ENCODE results near the gene PIP5K1B. TPM values are rescaled to one million over a fixed set of nuclear protein-coding genes. Genes with fewer than 3 reads are reported as not detected.

The PIP5K1B gene
- total RNA-seq: under 1 TPM in 1 of 2 experiments, not detected in 1; 0.12 TPM
- polyA plus RNA-seq: under 1 TPM in 1 of 2 donors, not detected in 1; 0.25 TPM

GRCh38 chr9:68704814-68705530, at the start of gene PIP5K1B:
TSS of gene PIP5K1B (plus strand) at chr9:68705240. CDS start at chr9:68822615, 117,375 bp downstream.
- no peaks in the 10 kb centered on the region for H3K9me3 ChIP-seq (ENCODE audit: control insufficient read depth in 1 of 2, low read length in 2 of 2)
- ChIA-PET POLR2A (ENCODE audit: partially characterized antibody) (no interaction called here), CTCF (ENCODE audit: partially characterized antibody) (no interaction called here)
- Mint-ChIP-seq H3K27ac (no peak within 1 kb of the TSS), H3K27me3 (peaks cover 51 to 69% of the 10 kb centered on the region in 2 donors), H3K4me1 (peaks cover 8 to 27% (median 20%) of the 10 kb centered on the region in 4 donors), H3K36me3 (no peaks in the 10 kb centered on the region), H3K9me3 (no peaks in the 10 kb centered on the region), H3K4me3 (peak within 1 kb of the TSS; percentile 18 to 81 (median 72))
- DNase-seq: peak in 1 of 5 donors; percentile 6
- H3K27me3 ChIP-seq (ENCODE audit: insufficient read depth, low read length): peaks cover 5% of the 10 kb centered on the region
- H3K4me3 ChIP-seq (ENCODE audit: low read length in 2 of 2): no peak within 1 kb of the TSS
- no peak within 1 kb of the TSS for H3K27ac ChIP-seq (ENCODE audit: low read depth, low read length)
- H3K36me3 ChIP-seq (ENCODE audit: insufficient read depth, low read length): no peaks in the 10 kb centered on the region
- H3K4me1 ChIP-seq (ENCODE audit: insufficient read depth, low read length): peaks cover 6% of the 10 kb centered on the region
- intact Hi-C loops (cut with micrococcal nuclease): no loop called here

- Mint-ChIP-seq H3K4me1 (no peaks in the 10 kb centered on the region), H3K36me3 (no peaks in the 10 kb centered on the region), H3K27me3 (peaks cover 4 to 10% of the 10 kb centered on the region in 2 donors), H3K4me3 (no peak overlapping the region), H3K27ac (no peak overlapping the region), H3K9me3 (no peaks in the 10 kb centered on the region)
- Histone ChIP-seq H3K4me3 (ENCODE audit: low read length in 2 of 2) (no peak overlapping the region), H3K36me3 (ENCODE audit: insufficient read depth, low read length) (no peaks in the 10 kb centered on the region), H3K9me3 (ENCODE audit: control insufficient read depth in 1 of 2, low read length in 2 of 2) (no peaks in the 10 kb centered on the region), H3K4me1 (ENCODE audit: insufficient read depth, low read length) (no peaks in the 10 kb centered on the region), H3K27me3 (ENCODE audit: insufficient read depth, low read length) (no peaks in the 10 kb centered on the region), H3K27ac (ENCODE audit: low read depth, low read length) (no peak overlapping the region)
- intact Hi-C loops (cut with micrococcal nuclease): no loop called here
- DNase-seq: no peak
- ChIA-PET POLR2A (ENCODE audit: partially characterized antibody) (no interaction called here), CTCF (ENCODE audit: partially characterized antibody) (no interaction called here)
These were observed 41.0 kb upstream of the PIP5K1B start for GRCh38 chr9:68664036-68664435.

GRCh38 chr9:68668127-68668526, 36.9 kb upstream of the PIP5K1B start:
- Histone ChIP-seq H3K27ac (ENCODE audit: low read depth, low read length) (no peak overlapping the region), H3K9me3 (ENCODE audit: control insufficient read depth in 1 of 2, low read length in 2 of 2) (no peaks in the 10 kb centered on the region), H3K36me3 (ENCODE audit: insufficient read depth, low read length) (no peaks in the 10 kb centered on the region), H3K4me3 (ENCODE audit: low read length in 2 of 2) (no peak overlapping the region), H3K4me1 (ENCODE audit: insufficient read depth, low read length) (no peaks in the 10 kb centered on the region), H3K27me3 (ENCODE audit: insufficient read depth, low read length) (no peaks in the 10 kb centered on the region)
- H3K4me1 Mint-ChIP-seq: no peaks in the 10 kb centered on the region
- intact Hi-C loops (cut with micrococcal nuclease): no loop called here
- peaks cover 0 to under 1% (median 0%) of the 10 kb centered on the region in 8 donors for H3K9me3 Mint-ChIP-seq
- no peak overlapping the region for H3K4me3 Mint-ChIP-seq
- ChIA-PET CTCF (ENCODE audit: partially characterized antibody) (no interaction called here), POLR2A (ENCODE audit: partially characterized antibody) (no interaction called here)
- H3K36me3 Mint-ChIP-seq: no peaks in the 10 kb centered on the region
- peaks cover 0 to 2% of the 10 kb centered on the region in 2 donors for H3K27me3 Mint-ChIP-seq
- no peak overlapping the region for H3K27ac Mint-ChIP-seq
- no peak for DNase-seq

- Histone ChIP-seq H3K27ac (ENCODE audit: low read depth, low read length) (no peak overlapping the region), H3K27me3 (ENCODE audit: insufficient read depth, low read length) (no peaks in the 10 kb centered on the region), H3K36me3 (ENCODE audit: insufficient read depth, low read length) (no peaks in the 10 kb centered on the region), H3K9me3 (ENCODE audit: control insufficient read depth in 1 of 2, low read length in 2 of 2) (no peaks in the 10 kb centered on the region), H3K4me1 (ENCODE audit: insufficient read depth, low read length) (no peaks in the 10 kb centered on the region), H3K4me3 (ENCODE audit: low read length in 2 of 2) (no peak overlapping the region)
- DNase-seq: no peak
- H3K4me1 Mint-ChIP-seq: no peaks in the 10 kb centered on the region
- POLR2A ChIA-PET (ENCODE audit: partially characterized antibody): no interaction called here
- no peak overlapping the region for H3K4me3 Mint-ChIP-seq
- H3K27ac Mint-ChIP-seq: peak overlapping the region in 1 of 7 donors; percentile 20
- no peaks in the 10 kb centered on the region for H3K36me3 Mint-ChIP-seq
- intact Hi-C loops (cut with micrococcal nuclease): no loop called here
- CTCF ChIA-PET (ENCODE audit: partially characterized antibody): no interaction called here
- H3K27me3 Mint-ChIP-seq: peaks cover 0 to 2% of the 10 kb centered on the region in 2 donors
- peaks cover 0 to 1% (median 0%) of the 10 kb centered on the region in 8 donors for H3K9me3 Mint-ChIP-seq
These were observed 35.8 kb upstream of the PIP5K1B start for GRCh38 chr9:68669218-68669617.

- no peak for DNase-seq
- peaks cover 0 to 3% (median 0%) of the 10 kb centered on the region in 8 donors for H3K9me3 Mint-ChIP-seq
- H3K4me1 Mint-ChIP-seq: no peaks in the 10 kb centered on the region
- H3K27ac Mint-ChIP-seq: no peak overlapping the region
- ChIA-PET POLR2A (ENCODE audit: partially characterized antibody) (no interaction called here), CTCF (ENCODE audit: partially characterized antibody) (no interaction called here)
- Histone ChIP-seq H3K27ac (ENCODE audit: low read depth, low read length) (no peak overlapping the region), H3K36me3 (ENCODE audit: insufficient read depth, low read length) (no peaks in the 10 kb centered on the region), H3K9me3 (ENCODE audit: control insufficient read depth in 1 of 2, low read length in 2 of 2) (no peaks in the 10 kb centered on the region), H3K4me1 (ENCODE audit: insufficient read depth, low read length) (no peaks in the 10 kb centered on the region), H3K27me3 (ENCODE audit: insufficient read depth, low read length) (no peaks in the 10 kb centered on the region), H3K4me3 (ENCODE audit: low read length in 2 of 2) (no peak overlapping the region)
- no peak overlapping the region for H3K4me3 Mint-ChIP-seq
- peaks cover 4 to 9% of the 10 kb centered on the region in 2 donors for H3K27me3 Mint-ChIP-seq
- H3K36me3 Mint-ChIP-seq: no peaks in the 10 kb centered on the region
- intact Hi-C loops (cut with micrococcal nuclease): no loop called here
These were observed 32.8 kb upstream of the PIP5K1B start for GRCh38 chr9:68672215-68672614.

GRCh38 chr9:68672625-68673024, 32.4 kb upstream of the PIP5K1B start:
- Histone ChIP-seq H3K27ac (ENCODE audit: low read depth, low read length) (no peak overlapping the region), H3K36me3 (ENCODE audit: insufficient read depth, low read length) (no peaks in the 10 kb centered on the region), H3K4me1 (ENCODE audit: insufficient read depth, low read length) (no peaks in the 10 kb centered on the region), H3K9me3 (ENCODE audit: control insufficient read depth in 1 of 2, low read length in 2 of 2) (no peaks in the 10 kb centered on the region), H3K27me3 (ENCODE audit: insufficient read depth, low read length) (no peaks in the 10 kb centered on the region), H3K4me3 (ENCODE audit: low read length in 2 of 2) (no peak overlapping the region)
- Mint-ChIP-seq H3K4me1 (no peaks in the 10 kb centered on the region), H3K9me3 (peaks cover 0 to 3% (median 0%) of the 10 kb centered on the region in 8 donors), H3K27me3 (peaks cover 4 to 9% of the 10 kb centered on the region in 2 donors), H3K4me3 (no peak overlapping the region), H3K27ac (no peak overlapping the region), H3K36me3 (no peaks in the 10 kb centered on the region)
- intact Hi-C loops (cut with micrococcal nuclease): no loop called here
- no peak for DNase-seq
- CTCF ChIA-PET (ENCODE audit: partially characterized antibody): interaction anchor here (1.1 kb wide), 1 partner anchor 327 kb away, joined by 4 read pairs; no protein-coding TSS in a partner anchor
- POLR2A ChIA-PET (ENCODE audit: partially characterized antibody): no interaction called here

- Histone ChIP-seq H3K4me1 (ENCODE audit: insufficient read depth, low read length) (no peaks in the 10 kb centered on the region), H3K27ac (ENCODE audit: low read depth, low read length) (no peak overlapping the region), H3K36me3 (ENCODE audit: insufficient read depth, low read length) (no peaks in the 10 kb centered on the region), H3K4me3 (ENCODE audit: low read length in 2 of 2) (no peak overlapping the region), H3K27me3 (ENCODE audit: insufficient read depth, low read length) (peaks cover 5% of the 10 kb centered on the region), H3K9me3 (ENCODE audit: control insufficient read depth in 1 of 2, low read length in 2 of 2) (no peaks in the 10 kb centered on the region)
- CTCF ChIA-PET (ENCODE audit: partially characterized antibody): no interaction called here
- intact Hi-C loops (cut with micrococcal nuclease): no loop called here
- H3K4me1 Mint-ChIP-seq: no peaks in the 10 kb centered on the region
- DNase-seq: no peak
- no peak overlapping the region for H3K4me3 Mint-ChIP-seq
- H3K27ac Mint-ChIP-seq: no peak overlapping the region
- POLR2A ChIA-PET (ENCODE audit: partially characterized antibody): no interaction called here
- no peaks in the 10 kb centered on the region for H3K36me3 Mint-ChIP-seq
- peaks cover 12 to 14% of the 10 kb centered on the region in 2 donors for H3K27me3 Mint-ChIP-seq
- peaks cover 0 to 2% (median 0%) of the 10 kb centered on the region in 8 donors for H3K9me3 Mint-ChIP-seq
These were observed 26.6 kb upstream of the PIP5K1B start for GRCh38 chr9:68678430-68678829.

Measured in CD4-positive, alpha-beta memory T cell (primary cell).